Measurements from ENCODE around the gene NKG7.

Gene NKG7

DNA sequence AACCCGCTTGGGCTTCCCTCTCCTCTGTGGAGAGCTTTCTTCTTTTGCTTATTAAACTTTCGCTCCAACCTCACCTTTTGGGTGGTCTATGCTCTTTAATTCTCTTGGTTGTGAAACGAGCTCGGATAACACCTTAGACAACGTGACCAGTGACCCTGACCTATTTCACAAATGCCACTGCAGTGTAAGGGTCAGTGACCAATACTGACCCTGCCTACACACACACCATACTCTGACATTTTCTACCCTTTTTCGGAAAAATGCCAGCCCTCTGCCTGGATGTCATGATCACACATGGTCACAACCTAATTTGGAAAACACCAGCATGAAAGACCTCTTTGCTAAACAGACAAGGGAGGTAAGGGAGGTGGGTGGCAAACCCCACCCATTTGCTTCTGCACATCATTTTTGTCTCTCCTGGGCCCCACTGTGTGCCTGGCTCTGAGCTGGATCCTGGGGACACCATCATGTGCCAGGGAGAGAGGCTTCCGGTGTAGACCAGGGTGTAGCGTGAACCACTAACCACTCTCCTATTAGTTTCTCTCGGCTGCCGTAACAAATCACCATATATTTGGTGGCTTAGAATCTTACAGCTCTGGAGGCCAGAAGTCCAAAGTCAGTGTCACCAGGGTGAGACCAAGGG is 16.2 kb downstream of the NKG7 start:
- Histone ChIP-seq H3K4me3 (ENCODE audit: low read depth, low read length) (no peak overlapping the region), H3K36me3 (ENCODE audit: control insufficient read depth, insufficient read depth, low read length) (peaks cover 5% of the 10 kb centered on the region; the same call in 1 of the 2 replicates), H3K9ac (ENCODE audit: low read length) (no peak overlapping the region), H3K4me1 (ENCODE audit: control insufficient read depth, insufficient read depth, low read length) (peaks cover 11% of the 10 kb centered on the region), H3K27ac (ENCODE audit: low read depth, low read length) (no peak overlapping the region), H3K9me3 (ENCODE audit: control insufficient read depth, insufficient read depth, low read depth, low read length) (no peaks in the 10 kb centered on the region), H3K27me3 (ENCODE audit: control insufficient read depth, insufficient read depth, low read length) (no peaks in the 10 kb centered on the region)

DNA sequence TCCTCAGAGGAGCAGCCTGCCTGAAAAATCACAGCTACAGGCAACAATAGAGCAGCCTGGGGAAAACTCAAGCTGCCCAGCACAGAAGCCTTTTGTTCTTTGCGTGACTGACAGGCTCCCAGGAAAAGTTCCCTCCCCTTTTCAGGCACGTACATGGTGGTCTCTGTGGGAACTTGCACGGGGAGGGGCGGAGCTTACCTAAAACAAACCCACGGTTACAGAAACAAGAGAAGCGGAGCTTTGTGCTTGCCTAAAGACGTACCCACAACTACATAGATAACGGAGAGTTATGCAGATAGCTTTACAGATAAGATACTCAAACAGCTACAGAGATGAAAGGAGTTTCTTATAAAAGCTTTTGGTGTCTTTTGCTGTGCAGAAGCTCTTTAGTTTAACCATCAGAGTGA is 17.7 kb downstream of the NKG7 start:
- Histone ChIP-seq H3K36me3 (ENCODE audit: control insufficient read depth, insufficient read depth, low read length) (peaks cover 12% of the 10 kb centered on the region), H3K4me1 (ENCODE audit: control insufficient read depth, insufficient read depth, low read length) (peaks cover 11% of the 10 kb centered on the region), H3K9me3 (ENCODE audit: control insufficient read depth, insufficient read depth, low read depth, low read length) (no peaks in the 10 kb centered on the region), H3K4me3 (ENCODE audit: low read depth, low read length) (no peak overlapping the region), H3K9ac (ENCODE audit: low read length) (peak overlapping the region; percentile 25), H3K27me3 (ENCODE audit: control insufficient read depth, insufficient read depth, low read length) (no peaks in the 10 kb centered on the region), H3K27ac (ENCODE audit: low read depth, low read length) (no peak overlapping the region)

DNA sequence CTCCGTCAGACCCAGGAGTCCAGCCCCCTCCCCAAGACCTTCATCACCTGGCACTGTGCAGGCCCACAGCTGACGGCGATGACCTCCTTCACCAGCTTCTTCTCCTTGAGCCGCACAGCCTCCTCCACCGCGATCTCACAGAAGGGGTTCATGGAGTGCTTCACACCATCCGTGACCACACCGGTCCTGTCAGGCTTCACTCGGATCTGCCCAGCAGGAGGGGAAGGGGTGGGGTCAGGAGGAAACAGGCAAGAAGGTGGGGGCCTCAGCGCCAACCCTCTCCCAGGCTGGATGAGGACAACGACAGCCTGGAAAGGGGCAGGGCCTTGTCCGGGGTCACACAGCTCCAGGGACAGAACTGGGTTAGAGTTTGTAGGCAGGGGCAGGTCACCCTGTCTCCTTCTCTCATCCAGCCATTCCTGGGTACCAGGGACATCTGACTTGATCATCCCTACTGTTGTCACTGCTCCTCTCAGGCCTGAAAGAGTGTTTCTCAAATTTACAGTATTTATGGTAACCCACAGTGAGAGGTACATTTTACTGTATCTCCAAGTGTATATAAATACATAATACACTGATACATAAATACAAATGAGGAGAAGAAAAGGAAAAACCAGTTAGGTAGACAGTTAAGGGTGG is 18.2 kb downstream of the NKG7 start:
- H3K36me3 ChIP-seq (ENCODE audit: control insufficient read depth, insufficient read depth, low read length) = peaks cover 12% of the 10 kb centered on the region
- H3K9ac ChIP-seq (ENCODE audit: low read length) = peak overlapping the region; percentile 25
- no peak overlapping the region for H3K27ac ChIP-seq (ENCODE audit: low read depth, low read length)

DNA sequence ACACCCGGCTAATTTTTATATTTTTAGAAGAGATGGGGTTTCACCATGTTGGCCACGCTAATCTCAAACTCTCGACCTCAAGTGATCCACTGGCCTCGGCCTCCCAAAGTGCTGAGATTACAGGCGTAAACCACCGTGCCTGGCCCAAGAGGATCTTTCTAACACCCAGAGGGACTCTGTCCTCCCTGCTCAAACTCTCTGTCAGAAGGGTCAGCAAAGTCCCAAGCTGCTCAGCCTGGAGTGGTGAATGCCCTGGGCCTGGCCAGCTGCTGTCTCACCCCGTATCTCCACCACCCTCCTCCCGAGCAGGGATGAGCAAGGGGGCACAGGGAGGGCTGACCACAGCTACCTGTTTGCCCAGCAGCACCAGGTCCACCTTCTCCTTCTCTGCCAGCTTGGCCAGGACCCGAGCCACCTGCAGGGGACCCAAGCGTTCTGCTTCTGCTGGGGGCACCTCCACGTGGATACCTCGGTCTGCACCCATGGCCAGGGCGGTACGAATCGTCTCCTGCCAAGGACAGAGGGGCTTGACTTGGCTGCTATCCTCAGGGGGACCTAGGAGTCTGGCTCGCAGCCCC is 19.6 kb downstream of the NKG7 start:
- Histone ChIP-seq H3K27ac (ENCODE audit: low read depth, low read length) (no peak overlapping the region), H3K4me3 (ENCODE audit: low read depth, low read length) (no peak overlapping the region), H3K9me3 (ENCODE audit: control insufficient read depth, insufficient read depth, low read depth, low read length) (no peaks in the 10 kb centered on the region), H3K27me3 (ENCODE audit: control insufficient read depth, insufficient read depth, low read length) (no peaks in the 10 kb centered on the region), H3K4me1 (ENCODE audit: control insufficient read depth, insufficient read depth, low read length) (peaks cover 11% of the 10 kb centered on the region), H3K36me3 (ENCODE audit: control insufficient read depth, insufficient read depth, low read length) (peaks cover 12% of the 10 kb centered on the region), H3K9ac (ENCODE audit: low read length) (no peak overlapping the region)

More for the DNA sequence above, 18.2 kb downstream of the NKG7 start:
- H3K27me3 ChIP-seq (ENCODE audit: control insufficient read depth, insufficient read depth, low read length) = no peaks in the 10 kb centered on the region
- peaks cover 11% of the 10 kb centered on the region for H3K4me1 ChIP-seq (ENCODE audit: control insufficient read depth, insufficient read depth, low read length)
- H3K9me3 ChIP-seq (ENCODE audit: control insufficient read depth, insufficient read depth, low read depth, low read length) = no peaks in the 10 kb centered on the region
- H3K4me3 ChIP-seq (ENCODE audit: low read depth, low read length) = peak overlapping the region; percentile 11; the same call in 1 of the 2 replicates

DNA sequence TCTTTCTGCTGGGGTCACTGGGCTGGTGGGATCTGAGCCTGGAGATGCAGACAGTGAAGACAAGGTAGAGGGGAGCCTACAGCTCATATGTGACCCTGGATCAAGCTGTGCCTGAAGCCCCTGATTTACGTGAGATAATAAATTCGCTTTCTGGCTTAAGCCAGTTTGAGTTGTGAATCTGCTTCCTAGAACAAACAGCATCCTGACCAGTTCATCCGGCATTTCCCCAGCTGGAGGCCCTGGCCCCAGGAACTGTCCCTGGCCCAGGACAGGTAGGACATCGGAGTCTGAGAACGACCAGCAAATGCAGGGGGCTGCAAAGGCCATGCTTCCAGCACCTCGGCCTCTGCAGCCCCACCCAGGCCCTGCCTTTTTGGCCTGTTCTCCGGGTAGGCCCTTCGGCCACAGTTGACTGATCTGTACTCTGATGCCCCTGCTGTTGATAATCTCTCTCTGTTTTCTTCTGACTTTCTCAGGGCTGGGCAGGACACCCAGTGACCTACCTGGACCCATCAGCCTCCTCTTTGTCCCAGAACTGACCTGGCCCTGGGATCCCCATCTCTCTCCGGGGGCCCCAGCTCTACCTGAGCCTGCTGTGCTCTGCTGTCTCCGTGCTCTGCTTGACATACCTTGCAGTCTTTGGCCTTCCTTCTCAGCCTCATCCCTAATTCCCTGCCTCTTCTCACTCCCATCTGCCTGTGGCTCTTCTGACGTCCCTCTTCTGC is 21.0 kb downstream of the NKG7 start:
- Histone ChIP-seq H3K27ac (ENCODE audit: low read depth, low read length) (no peak overlapping the region), H3K4me3 (ENCODE audit: low read depth, low read length) (no peak overlapping the region), H3K9me3 (ENCODE audit: control insufficient read depth, insufficient read depth, low read depth, low read length) (no peaks in the 10 kb centered on the region), H3K36me3 (ENCODE audit: control insufficient read depth, insufficient read depth, low read length) (peaks cover 12% of the 10 kb centered on the region), H3K27me3 (ENCODE audit: control insufficient read depth, insufficient read depth, low read length) (no peaks in the 10 kb centered on the region), H3K4me1 (ENCODE audit: control insufficient read depth, insufficient read depth, low read length) (peaks cover 11% of the 10 kb centered on the region), H3K9ac (ENCODE audit: low read length) (no peak overlapping the region)

DNA sequence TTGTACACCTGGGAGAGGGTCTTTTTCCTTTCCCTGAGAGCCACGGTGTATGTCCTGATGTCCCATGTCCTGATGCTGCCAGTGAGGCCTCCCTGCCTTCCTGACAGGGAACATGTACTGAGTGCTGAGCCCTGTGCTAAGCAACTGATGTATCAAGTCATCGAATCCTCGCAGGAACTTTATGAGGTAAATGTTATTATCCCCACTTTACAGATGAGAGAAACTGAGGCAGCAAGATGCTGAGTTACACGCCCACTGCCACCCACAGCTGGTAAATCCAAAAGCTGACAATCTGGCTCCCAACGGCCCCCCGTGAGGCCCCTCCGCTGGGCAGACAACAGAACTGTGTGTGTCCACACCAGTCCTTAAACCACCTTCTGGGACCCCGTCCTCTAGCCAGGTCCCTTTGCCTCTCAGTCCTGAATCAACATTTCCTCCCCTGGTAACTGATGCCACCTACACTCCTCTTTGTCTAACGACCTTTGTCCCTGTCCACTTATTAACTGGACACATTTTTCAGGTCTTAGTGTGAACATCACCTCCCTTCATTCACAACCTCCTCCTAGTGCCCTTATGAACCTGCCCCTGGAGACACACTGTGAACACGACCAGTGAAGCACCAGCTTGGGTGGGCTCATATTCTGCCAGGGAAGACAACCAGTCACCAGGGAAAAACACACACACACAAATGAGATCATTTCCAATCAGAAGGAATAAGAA is 25.1 kb downstream of the NKG7 start:
- Histone ChIP-seq H3K36me3 (ENCODE audit: control insufficient read depth, insufficient read depth, low read length) (peaks cover 20% of the 10 kb centered on the region), H3K27me3 (ENCODE audit: control insufficient read depth, insufficient read depth, low read length) (no peaks in the 10 kb centered on the region), H3K4me1 (ENCODE audit: control insufficient read depth, insufficient read depth, low read length) (peaks cover 8% of the 10 kb centered on the region), H3K27ac (ENCODE audit: low read depth, low read length) (no peak overlapping the region), H3K9ac (ENCODE audit: low read length) (no peak overlapping the region), H3K9me3 (ENCODE audit: control insufficient read depth, insufficient read depth, low read depth, low read length) (no peaks in the 10 kb centered on the region), H3K4me3 (ENCODE audit: low read depth, low read length) (no peak overlapping the region)

DNA sequence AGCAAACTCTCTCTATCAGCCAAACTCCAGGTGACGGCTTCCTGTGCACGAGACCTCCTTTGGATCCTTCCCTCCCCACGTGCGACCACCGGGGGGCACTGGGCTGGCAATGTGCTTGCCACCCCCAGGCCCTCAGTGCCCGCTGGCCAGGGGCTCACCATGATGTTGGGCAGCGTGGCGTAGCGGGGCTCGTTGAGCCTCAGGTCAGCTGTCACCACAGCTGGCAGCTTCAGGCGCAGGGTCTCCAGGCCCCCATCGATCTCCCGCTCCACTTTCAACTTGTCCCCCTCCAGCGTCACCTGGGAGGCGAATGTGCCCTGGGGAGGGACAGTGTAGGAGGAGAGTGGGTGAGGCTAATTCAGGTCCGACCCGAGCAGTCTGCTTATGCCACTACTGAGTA is 25.7 kb downstream of the NKG7 start:
- Histone ChIP-seq H3K27me3 (ENCODE audit: control insufficient read depth, insufficient read depth, low read length) (peaks cover 2% of the 10 kb centered on the region), H3K36me3 (ENCODE audit: control insufficient read depth, insufficient read depth, low read length) (peaks cover 18% of the 10 kb centered on the region), H3K27ac (ENCODE audit: low read depth, low read length) (no peak overlapping the region), H3K4me1 (ENCODE audit: control insufficient read depth, insufficient read depth, low read length) (peaks cover 15% of the 10 kb centered on the region), H3K9me3 (ENCODE audit: control insufficient read depth, insufficient read depth, low read depth, low read length) (no peaks in the 10 kb centered on the region), H3K4me3 (ENCODE audit: low read depth, low read length) (no peak overlapping the region), H3K9ac (ENCODE audit: low read length) (no peak overlapping the region)

DNA sequence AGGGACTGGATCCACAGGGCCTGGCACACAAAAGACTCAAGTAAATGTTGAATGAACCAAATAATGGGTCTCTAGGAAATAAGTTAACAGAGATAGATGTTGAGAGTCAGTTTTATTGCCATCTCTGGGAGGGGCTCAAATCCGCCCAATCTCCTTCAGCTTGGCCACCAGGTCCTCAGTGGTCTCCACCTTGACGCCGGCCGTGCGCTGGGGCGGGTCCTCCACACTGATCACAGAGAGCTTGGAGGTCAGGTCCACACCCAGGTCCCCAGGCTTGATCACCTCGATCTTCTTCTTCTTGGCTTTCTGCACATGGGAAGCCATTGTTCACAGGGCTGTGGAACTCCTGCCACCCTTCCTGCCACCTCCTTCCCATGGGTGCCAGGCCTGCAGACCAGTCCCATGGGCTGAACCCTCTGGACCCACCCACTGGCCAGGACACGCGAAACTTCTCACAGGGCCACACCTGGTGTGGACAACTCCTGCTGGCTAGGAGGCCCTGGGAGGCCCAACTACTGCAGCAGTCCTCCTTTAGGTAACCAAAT is 27.3 kb downstream of the NKG7 start:
- Histone ChIP-seq H3K9ac (ENCODE audit: low read length) (no peak overlapping the region), H3K27ac (ENCODE audit: low read depth, low read length) (no peak overlapping the region), H3K27me3 (ENCODE audit: control insufficient read depth, insufficient read depth, low read length) (peaks cover 18% of the 10 kb centered on the region), H3K4me1 (ENCODE audit: control insufficient read depth, insufficient read depth, low read length) (peaks cover 24% of the 10 kb centered on the region), H3K4me3 (ENCODE audit: low read depth, low read length) (no peak overlapping the region), H3K36me3 (ENCODE audit: control insufficient read depth, insufficient read depth, low read length) (peaks cover 12% of the 10 kb centered on the region), H3K9me3 (ENCODE audit: control insufficient read depth, insufficient read depth, low read depth, low read length) (no peaks in the 10 kb centered on the region)

DNA sequence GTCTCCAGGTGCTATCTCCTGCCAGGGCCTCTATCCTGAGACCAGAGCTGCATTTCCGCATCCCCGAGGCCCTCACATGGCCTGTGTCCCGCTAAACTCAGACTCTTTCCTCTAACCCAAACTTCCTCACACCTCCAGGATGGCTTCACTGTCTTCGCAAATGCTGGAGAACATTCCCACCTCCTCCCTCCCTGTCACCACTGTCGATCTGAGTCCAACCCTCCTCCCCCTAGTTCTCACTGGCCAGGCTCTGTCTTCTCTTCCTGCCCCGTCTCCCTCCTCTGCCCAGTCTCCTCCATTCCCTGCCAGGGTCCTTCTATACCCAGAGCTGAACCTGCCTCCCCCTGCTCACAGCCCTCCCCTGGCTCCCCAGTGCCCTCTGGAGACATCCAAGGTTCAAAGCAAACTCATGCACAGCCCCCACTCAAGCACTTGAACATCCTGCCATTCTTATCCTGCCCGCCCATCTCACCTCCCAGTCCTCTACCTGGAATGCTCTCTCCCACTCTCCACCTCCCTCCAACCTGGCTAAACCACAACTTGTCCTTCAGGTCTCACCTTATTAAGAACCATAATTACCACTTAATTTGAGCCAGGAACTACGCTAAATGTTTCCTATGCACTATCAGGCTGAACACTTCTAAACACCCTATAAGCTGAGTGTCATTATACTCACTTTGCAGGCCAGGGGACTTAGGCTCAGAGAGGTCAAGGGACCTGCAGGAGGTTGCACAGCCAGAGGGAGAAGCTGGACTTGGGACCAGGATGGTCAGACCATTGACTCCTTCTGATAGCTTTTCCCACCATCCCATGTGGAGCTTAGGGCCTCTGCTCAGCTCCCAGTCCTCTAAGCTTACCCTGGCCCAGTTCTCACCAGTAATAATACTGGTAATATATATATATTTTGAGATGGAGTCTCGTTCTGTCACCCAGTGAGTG is 29.6 kb downstream of the NKG7 start:
- Histone ChIP-seq H3K27ac (ENCODE audit: low read depth, low read length) (no peak overlapping the region), H3K36me3 (ENCODE audit: control insufficient read depth, insufficient read depth, low read length) (peaks cover 9% of the 10 kb centered on the region; the same call in 1 of the 2 replicates), H3K9ac (ENCODE audit: low read length) (no peak overlapping the region), H3K9me3 (ENCODE audit: control insufficient read depth, insufficient read depth, low read depth, low read length) (no peaks in the 10 kb centered on the region), H3K27me3 (ENCODE audit: control insufficient read depth, insufficient read depth, low read length) (peaks cover 19% of the 10 kb centered on the region), H3K4me3 (ENCODE audit: low read depth, low read length) (no peak overlapping the region), H3K4me1 (ENCODE audit: control insufficient read depth, insufficient read depth, low read length) (peaks cover 31% of the 10 kb centered on the region)

All from HUES6 (cell line).